ENCODE results near the gene BMF.
A peak's percentile ranks its signal among the peaks of the same experiment; 100 is the strongest.

The BMF gene

DNA sequence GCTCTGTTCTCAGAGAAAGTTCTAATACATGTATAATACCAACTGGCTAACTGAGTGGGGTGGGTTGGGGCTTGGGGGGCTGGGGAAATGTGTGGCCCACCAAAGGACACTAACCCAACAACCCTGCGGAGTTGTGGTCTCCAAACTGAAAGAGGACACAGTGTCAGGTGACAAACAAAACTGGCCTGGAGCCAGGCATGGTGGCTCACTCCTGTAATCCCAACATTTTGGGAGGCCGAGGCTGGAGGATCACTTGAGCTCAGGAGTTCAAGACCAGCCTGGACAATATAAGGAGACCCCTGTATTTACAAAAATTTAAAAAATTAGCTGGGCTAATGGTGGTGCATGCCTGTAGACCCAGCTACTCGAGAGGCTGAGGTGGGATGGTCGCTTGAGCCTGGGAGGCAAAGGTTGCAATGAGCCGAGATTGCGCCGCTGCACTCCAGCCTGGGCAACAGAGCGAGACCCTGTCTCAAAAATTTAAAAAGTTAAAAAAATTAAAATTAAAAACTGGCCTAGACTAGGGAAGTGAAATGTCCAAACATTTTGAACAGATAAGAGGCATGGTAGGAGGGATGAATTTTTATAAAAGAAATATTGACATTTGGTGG, 38.0 kb downstream of the BMF start:
- DNase-seq (ENCODE audit: low read depth, low spot score), result no peak
- no peak overlapping the region for H3K4me3 ChIP-seq (ENCODE audit: low read depth, low read length)
- TF ChIP-seq CTCF (IDR thresholded peaks at IDR 0.05; ENCODE audit: low read depth, low read length), result no peak
- in situ Hi-C loops (cut with HindIII; ENCODE audit: low sequenced_read_pairs), result no loop called here

- no peak overlapping the region for H3K4me3 ChIP-seq (ENCODE audit: low read depth, low read length)
- TF ChIP-seq CTCF (IDR thresholded peaks at IDR 0.05; ENCODE audit: low read depth, low read length), result no peak
- in situ Hi-C loops (cut with HindIII; ENCODE audit: low sequenced_read_pairs), result no loop called here
- DNase-seq (ENCODE audit: low read depth, low spot score), result no peak
Observed at GRCh38 chr15:40070166-40070557, 38.5 kb downstream of the BMF start.

GRCh38 chr15:40069178-40070165, 39.2 kb downstream of the BMF start:
- DNase-seq (ENCODE audit: low read depth, low spot score), result peak; percentile 81
- H3K4me3 ChIP-seq (ENCODE audit: low read depth, low read length), result no peak overlapping the region
- no peak for TF ChIP-seq CTCF (IDR thresholded peaks at IDR 0.05; ENCODE audit: low read depth, low read length)
- in situ Hi-C loops (cut with HindIII; ENCODE audit: low sequenced_read_pairs), result no loop called here

DNA sequence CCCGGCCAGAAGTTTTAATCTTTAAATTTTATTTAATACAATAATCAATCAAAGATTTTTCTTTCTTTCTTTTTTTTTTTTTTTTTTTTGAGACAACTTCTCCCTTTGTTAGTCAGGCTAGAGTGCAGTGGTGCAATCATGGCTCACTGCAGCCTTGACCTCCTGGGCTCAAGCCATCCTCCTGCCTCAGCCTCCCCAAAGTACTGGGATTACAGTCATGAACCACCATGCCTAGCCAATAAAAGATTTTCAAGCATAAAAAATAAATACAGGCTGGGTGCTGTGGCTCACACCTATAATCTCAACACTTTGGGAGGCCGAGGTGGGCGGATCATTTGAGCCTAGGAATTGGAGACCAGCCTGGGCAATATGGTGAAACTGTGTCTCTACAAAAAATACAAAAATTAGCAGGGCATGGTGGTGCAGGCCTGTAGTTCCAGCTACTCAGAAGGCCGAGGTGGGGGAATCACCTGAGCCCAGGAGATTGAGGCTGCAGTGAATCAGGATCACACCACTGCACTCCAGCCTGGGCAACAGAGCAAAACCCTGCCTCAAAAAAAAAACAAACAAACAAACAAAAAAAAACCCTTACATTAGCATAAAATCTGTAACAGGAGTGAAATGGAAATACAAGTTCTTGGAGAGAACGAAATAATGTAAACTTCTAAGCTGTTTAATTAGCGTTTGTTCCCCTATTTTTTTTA, 40.6 kb downstream of the BMF start:
- DNase-seq (ENCODE audit: low read depth, low spot score), result no peak
- TF ChIP-seq CTCF (IDR thresholded peaks at IDR 0.05; ENCODE audit: low read depth, low read length), result no peak
- in situ Hi-C loops (cut with HindIII; ENCODE audit: low sequenced_read_pairs), result no loop called here
- H3K4me3 ChIP-seq (ENCODE audit: low read depth, low read length), result no peak overlapping the region

DNA sequence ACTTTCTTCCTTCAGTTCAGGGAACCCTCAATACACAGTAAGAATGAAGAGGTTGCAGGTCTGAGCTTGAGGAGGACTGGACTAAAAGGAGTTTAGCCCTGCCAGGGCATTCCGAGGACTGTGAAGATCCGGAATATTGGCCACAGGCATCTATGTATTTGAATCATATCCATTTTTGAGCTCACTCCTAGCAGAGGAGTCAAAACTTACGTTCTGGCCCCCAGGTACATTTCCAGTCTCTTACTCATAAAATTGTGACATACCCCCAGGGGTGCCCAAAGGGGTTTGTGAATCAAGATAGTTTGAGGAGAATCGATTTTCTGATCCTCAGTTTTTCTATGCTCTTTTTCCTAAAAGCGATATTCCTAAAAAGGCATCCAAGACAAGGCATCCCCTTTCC, 42.1 kb downstream of the BMF start:
- in situ Hi-C loops (cut with HindIII; ENCODE audit: low sequenced_read_pairs), result no loop called here
- DNase-seq (ENCODE audit: low read depth, low spot score), result no peak
- no peak overlapping the region for H3K4me3 ChIP-seq (ENCODE audit: low read depth, low read length)
- TF ChIP-seq CTCF (IDR thresholded peaks at IDR 0.05; ENCODE audit: low read depth, low read length), result no peak

DNA sequence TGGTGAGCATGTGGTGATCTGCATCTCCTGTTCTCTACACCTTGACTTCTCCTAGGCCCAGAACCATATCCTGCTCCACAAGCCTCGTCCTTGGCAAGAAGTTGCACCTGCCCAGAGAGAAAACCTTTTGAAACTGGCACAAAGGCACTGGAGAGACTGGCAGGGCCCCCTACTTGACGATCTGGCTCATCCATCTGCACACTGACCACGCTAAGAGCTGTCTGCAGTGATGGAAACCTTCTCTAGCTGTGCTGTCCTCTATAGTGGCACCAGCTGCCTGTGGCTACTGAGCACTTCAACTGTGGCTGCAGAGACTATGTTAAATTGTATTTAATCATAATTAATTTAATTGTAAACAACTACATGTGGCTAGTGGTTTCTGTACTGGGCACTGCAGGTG, 43.5 kb downstream of the BMF start:
- TF ChIP-seq CTCF (IDR thresholded peaks at IDR 0.05; ENCODE audit: low read depth, low read length), result no peak
- H3K4me3 ChIP-seq (ENCODE audit: low read depth, low read length), result no peak overlapping the region
- in situ Hi-C loops (cut with HindIII; ENCODE audit: low sequenced_read_pairs), result no loop called here
- DNase-seq (ENCODE audit: low read depth, low spot score), result no peak

Data from astrocyte of the spinal cord (primary cell).